Stimulated activated naive CD8-positive, alpha-beta T cell treated with anti-CD3 and anti-CD28 coated beads, Interleukin-15, Interleukin-2, amounts not matched to agents 100 ng/mL and 50 ng/mL, for 24 hours (primary cell): ENCODE results near the gene OSBPL5.

ENCODE experiments used
- H3K27ac Mint-ChIP-seq: one replicate; pipeline ENCODE4 v1.8.0; 2021; ENCODE audit warnings: mild to moderate bottlenecking, mixed read lengths
- H3K27me3 Mint-ChIP-seq: one replicate; pipeline ENCODE4 v1.8.0; 2021; ENCODE audit warnings: mixed read lengths
- H3K36me3 Mint-ChIP-seq: one replicate; pipeline ENCODE4 v1.8.0; 2021; ENCODE audit warnings: low read depth, mixed read lengths
- H3K4me1 Mint-ChIP-seq: one replicate; pipeline ENCODE4 v1.8.0; 2021; ENCODE audit warnings: low read depth, mixed read lengths
- H3K4me3 Mint-ChIP-seq: one replicate; pipeline ENCODE4 v1.8.0; 2021; ENCODE audit warnings: mild to moderate bottlenecking, mixed read lengths
- H3K9me3 Mint-ChIP-seq: one replicate; pipeline ENCODE4 v1.8.0; 2021; ENCODE audit warnings: mixed read lengths

Gene OSBPL5

DNA sequence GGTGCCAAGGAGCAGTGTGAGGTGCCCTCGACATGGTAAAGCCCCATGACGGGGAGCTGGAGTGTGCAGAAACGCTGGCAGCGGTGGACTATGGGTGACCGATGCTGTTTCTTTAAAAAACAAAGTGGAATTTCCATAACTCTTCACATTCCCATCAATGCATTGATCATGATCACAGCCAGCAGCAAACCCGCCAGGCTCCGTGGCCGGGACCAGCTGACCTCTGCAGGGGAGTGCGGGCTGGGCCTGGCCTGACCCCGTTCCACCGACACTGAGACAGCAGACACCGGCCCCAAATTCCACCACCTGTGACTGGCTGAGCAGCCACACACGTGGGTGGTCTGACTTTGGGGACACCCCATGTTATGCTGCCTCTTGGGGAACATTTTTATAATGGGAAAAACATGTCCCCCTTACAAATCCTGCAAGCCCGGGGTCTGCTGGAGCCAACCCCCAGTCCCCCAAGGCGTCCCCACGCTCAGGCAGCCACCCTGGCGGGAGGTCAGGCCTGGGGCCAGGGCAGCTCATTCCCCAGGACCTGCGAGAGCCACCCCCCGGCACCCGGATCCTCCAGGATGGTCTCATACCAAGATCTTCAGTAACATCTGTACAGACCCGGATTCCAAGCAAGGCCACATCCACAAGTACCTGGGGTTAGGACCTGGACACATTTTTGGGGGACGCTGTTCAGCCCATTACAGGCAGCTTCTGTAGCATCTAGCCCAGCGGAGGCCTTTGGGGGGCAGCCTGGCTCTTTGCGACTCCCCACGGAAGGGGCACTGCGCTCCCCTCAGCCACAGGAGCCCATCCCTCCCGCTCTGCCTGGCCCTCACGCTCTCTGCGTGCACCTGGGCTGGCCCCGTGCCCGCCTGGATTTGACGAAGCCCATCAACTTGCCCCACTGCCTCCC is 20.6 kb downstream of the OSBPL5 start:
- Mint-ChIP-seq H3K4me3 (no peak overlapping the region), H3K27ac (no peak overlapping the region), H3K27me3 (no peaks in the 10 kb centered on the region), H3K9me3 (no peaks in the 10 kb centered on the region), H3K36me3 (no peaks in the 10 kb centered on the region), H3K4me1 (no peaks in the 10 kb centered on the region)

DNA sequence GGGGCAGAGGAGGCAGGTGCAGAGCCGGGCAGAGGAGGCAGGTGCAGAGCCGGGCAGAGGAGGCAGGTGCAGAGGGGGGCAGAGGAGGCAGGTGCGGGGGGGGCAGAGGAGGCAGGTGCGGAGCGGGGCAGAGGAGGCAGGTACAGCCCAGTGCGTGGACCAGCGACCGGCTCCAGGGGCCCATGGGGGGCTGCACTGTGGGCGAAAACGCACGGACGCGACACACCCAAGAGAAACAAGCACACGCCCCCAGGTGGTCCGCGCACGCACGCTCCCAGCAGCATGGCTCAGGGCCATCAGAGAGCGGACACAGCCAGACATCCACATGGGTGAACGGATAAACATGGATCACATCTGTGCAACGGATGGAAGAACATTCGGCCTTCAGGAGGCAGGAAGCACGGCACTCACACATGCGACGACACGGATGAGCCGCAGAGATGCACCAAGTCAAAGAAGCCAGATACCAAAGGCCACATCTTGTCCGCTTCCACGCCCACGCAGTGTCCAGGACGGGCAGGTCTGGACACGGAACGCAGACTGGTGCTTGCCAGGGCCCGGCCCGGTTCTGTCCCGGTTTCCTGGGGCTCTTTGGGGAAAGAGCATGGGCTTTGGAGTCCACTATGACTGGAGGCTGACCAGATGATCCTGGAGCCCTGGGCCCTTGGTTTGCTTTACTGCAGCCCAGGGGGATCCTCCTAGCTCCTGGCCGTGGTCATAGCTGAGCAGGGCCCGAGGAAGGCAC is 21.8 kb downstream of the OSBPL5 start:
- no peak overlapping the region for H3K4me3 Mint-ChIP-seq
- H3K4me1 Mint-ChIP-seq, result no peaks in the 10 kb centered on the region
- no peaks in the 10 kb centered on the region for H3K9me3 Mint-ChIP-seq
- H3K27ac Mint-ChIP-seq, result no peak overlapping the region
- no peaks in the 10 kb centered on the region for H3K27me3 Mint-ChIP-seq
- no peaks in the 10 kb centered on the region for H3K36me3 Mint-ChIP-seq

DNA sequence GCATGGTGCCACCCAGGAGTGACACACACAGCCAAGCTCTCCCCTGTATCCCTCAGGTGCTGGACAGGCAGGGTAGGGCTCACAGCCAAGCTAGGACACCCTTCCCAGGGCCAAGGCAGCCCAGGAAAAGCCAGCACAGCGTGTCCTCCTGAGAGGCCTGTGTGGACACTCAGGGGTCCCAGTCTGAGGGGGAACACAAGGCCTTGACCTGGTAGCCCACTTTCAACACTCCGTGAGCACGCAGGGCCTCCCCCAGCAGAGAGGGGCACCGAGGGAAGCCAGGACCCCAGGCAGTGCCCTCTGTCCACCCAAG is 24.9 kb downstream of the OSBPL5 start:
- no peaks in the 10 kb centered on the region for H3K27me3 Mint-ChIP-seq
- no peak overlapping the region for H3K27ac Mint-ChIP-seq
- no peak overlapping the region for H3K4me3 Mint-ChIP-seq
- H3K4me1 Mint-ChIP-seq, result peaks cover 18% of the 10 kb centered on the region
- H3K36me3 Mint-ChIP-seq, result no peaks in the 10 kb centered on the region
- H3K9me3 Mint-ChIP-seq, result no peaks in the 10 kb centered on the region

DNA sequence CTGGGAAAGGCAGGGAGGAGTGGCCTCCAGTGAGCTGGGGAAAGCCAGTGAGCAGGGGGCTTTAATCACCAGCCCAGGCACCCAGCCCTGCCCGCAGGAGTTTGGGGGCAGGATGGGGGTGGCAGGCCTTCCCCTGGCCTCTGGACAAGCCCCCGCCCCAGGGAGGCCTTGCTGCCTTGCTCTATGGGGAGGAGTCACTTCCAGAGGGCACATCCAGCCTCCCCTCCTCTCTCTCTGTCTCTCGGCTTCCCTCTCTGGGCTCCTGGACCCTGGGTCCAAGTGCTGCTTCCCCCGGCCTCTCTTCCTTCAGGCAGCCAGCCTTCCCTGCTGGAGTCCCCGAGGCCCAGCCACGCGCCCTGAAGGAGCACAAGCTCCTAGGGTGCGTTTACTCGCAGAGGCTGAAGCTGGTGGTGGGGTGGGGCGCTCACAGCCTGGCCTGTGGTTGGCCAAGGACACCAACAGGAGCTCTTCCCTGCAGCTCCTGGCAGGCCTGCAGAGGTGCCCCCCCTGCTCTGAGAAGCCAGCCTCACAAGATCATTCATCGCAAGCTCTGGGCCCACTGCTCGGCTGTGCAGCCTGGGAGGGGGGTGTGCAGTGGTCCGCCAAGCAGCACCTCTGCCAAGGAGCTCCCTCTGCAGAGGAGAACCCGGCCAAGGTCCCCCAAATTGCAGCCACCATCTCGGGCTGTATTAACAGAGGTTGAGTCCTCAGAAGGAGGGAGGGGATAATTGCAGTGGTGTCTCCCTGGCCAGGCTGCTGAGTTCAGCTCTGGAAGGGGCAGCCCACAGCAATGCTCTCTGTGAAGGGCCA is 25.4 kb downstream of the OSBPL5 start:
- Mint-ChIP-seq H3K4me1 (peaks cover 19% of the 10 kb centered on the region), H3K27ac (no peak overlapping the region), H3K27me3 (no peaks in the 10 kb centered on the region)

DNA sequence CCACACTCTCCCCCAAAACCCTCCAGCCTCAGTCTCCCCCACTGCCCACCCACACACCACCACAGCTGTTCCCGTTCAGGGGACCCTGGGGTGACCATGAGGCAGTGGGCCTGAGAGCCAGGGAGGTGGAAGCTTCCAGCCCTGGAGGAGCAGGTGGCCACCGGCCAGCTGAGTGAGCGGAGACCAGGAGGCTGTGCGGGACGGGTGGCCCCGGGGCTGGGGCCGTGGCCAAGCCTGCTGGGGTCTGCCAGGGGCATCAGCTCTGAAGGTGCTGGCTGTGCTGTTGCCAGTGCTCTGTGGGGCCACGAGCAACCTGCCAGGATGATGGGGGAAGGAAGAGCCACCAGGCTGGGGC is 26.0 kb downstream of the OSBPL5 start:
- no peak overlapping the region for H3K4me3 Mint-ChIP-seq
- H3K27ac Mint-ChIP-seq, result no peak overlapping the region
- no peaks in the 10 kb centered on the region for H3K27me3 Mint-ChIP-seq
- peaks cover 19% of the 10 kb centered on the region for H3K4me1 Mint-ChIP-seq
- H3K36me3 Mint-ChIP-seq, result no peaks in the 10 kb centered on the region
- no peaks in the 10 kb centered on the region for H3K9me3 Mint-ChIP-seq

More for the DNA sequence above, 25.4 kb downstream of the OSBPL5 start:
- H3K9me3 Mint-ChIP-seq, result no peaks in the 10 kb centered on the region
- H3K36me3 Mint-ChIP-seq, result no peaks in the 10 kb centered on the region
- H3K4me3 Mint-ChIP-seq, result no peak overlapping the region

DNA sequence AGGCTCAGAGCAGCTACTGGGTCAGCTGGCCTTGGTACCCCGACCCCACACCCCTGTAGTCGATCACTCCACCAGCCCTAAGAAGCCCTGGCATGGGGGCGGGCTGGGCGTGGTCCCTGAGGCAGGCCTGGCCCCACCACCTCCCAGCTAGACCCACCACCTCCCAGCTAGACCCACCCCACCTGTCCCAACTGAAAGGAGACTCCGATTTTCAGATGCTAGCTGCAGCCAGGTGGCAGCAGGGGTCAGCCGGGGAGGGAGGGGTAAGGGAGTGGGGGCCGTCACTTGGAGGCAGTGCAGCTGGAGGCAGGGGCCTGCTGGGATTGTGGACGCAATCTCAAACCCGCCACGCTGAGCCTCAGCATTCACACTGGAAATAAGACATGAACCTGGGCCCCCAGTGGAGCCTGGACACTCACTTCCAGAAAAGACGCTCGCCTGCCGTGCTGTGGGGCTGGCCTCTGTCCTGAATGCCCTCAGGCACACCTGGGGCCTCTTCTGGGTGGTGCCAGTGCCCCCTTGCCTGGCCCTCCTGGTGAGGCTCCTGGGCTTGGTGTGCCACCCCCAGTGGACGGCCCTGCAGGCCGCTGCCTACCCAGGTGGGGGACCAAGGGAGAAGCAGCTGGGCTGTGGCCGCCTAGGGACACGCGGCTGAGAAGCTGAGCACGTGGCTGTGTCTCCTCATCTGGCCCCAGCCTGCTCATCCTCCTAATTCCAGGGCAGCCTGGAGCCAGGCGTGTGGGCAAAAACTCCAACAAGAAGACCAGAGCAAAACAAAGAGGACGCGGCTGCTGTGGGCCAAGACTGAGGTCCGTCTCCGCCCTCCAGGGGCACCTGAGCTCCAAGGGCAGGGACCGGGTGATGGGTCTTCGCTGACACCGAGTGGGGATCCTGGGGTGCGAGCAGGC is 26.7 kb downstream of the OSBPL5 start:
- H3K4me1 Mint-ChIP-seq, result peaks cover 19% of the 10 kb centered on the region
- no peak overlapping the region for H3K27ac Mint-ChIP-seq
- no peak overlapping the region for H3K4me3 Mint-ChIP-seq
- no peaks in the 10 kb centered on the region for H3K27me3 Mint-ChIP-seq
- no peaks in the 10 kb centered on the region for H3K36me3 Mint-ChIP-seq
- H3K9me3 Mint-ChIP-seq, result no peaks in the 10 kb centered on the region

DNA sequence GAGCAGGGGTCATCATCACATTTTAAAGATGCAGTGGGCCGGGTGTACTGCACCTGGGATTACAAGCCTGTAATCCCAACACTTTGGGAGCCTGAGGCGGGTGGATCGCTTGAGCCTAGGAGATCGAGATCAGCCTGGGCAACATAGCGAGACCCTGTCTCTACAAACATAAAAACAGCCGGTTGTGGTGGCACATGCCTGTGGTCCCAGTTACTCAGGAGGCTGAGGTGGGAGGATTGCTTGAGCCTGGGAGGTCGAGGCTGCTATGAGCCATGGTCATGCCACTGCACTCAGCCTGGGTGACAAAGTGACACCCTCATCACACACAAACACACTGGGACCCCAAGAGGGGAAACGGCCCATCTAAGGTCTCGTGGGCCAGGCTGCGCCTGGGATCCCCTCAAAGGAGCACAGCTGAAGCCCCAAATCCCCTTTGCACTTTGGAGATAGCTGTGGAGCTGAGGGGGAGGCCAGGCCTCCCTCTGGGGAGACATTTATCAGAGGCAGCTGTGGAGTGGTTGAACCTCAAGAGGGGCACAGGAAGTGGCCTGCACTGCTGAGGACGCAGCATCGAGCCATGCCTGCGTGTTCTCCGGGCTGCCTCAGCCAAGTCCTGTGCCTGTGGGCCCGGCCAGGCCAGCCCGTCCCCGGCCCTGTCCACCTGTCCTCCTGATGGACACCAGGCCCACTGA is 27.5 kb downstream of the OSBPL5 start:
- H3K36me3 Mint-ChIP-seq, result no peaks in the 10 kb centered on the region

DNA sequence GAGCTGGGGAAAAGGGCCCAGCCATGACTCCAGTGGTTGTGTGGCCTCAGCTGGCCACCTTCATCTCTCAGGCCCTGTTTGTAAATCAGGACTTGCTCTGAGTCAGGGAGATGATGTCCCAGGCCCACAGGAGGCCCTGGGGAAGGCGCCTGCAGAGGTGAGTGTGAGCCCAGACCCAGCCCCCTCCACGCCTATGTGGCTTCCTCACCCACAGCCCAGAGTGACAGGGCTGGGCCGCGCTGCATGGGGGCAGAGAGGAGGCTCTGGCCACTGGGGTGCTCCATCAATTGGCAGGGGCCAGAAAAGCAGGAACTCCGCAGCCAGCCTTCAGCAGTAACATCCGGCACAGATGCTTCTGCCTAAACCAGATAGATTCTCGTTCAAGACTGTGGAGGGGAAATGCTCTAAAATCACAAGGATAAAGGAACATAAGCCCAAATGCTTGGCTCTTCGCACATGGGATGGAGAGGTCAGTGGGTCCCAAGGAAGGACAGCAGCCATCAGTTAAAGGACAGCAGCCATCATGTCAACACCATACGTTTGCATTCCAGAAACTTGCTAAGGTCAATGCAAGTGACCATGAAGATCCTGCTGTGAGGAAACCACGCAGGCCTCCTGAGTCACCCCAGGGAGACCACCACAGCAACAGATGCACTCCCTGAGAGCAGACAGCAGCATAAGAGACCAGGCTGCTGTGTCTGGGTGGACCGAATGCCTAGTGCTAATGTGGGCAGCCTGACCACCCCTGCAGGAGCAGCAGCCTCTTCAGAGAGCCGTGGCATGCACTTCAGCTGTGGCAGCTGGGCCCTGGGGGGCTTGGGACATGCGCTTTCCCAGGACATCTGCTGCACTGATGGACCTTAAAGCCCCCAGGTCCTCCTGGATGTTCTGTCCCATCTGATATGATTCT is 28.3 kb downstream of the OSBPL5 start:
- Mint-ChIP-seq H3K4me3 (no peak overlapping the region), H3K4me1 (peaks cover 19% of the 10 kb centered on the region), H3K9me3 (no peaks in the 10 kb centered on the region), H3K27me3 (no peaks in the 10 kb centered on the region), H3K27ac (no peak overlapping the region), H3K36me3 (no peaks in the 10 kb centered on the region)

More for the DNA sequence above, 27.5 kb downstream of the OSBPL5 start:
- H3K4me1 Mint-ChIP-seq, result peaks cover 19% of the 10 kb centered on the region
- no peak overlapping the region for H3K27ac Mint-ChIP-seq
- no peaks in the 10 kb centered on the region for H3K27me3 Mint-ChIP-seq
- H3K4me3 Mint-ChIP-seq, result no peak overlapping the region
- no peaks in the 10 kb centered on the region for H3K9me3 Mint-ChIP-seq

DNA sequence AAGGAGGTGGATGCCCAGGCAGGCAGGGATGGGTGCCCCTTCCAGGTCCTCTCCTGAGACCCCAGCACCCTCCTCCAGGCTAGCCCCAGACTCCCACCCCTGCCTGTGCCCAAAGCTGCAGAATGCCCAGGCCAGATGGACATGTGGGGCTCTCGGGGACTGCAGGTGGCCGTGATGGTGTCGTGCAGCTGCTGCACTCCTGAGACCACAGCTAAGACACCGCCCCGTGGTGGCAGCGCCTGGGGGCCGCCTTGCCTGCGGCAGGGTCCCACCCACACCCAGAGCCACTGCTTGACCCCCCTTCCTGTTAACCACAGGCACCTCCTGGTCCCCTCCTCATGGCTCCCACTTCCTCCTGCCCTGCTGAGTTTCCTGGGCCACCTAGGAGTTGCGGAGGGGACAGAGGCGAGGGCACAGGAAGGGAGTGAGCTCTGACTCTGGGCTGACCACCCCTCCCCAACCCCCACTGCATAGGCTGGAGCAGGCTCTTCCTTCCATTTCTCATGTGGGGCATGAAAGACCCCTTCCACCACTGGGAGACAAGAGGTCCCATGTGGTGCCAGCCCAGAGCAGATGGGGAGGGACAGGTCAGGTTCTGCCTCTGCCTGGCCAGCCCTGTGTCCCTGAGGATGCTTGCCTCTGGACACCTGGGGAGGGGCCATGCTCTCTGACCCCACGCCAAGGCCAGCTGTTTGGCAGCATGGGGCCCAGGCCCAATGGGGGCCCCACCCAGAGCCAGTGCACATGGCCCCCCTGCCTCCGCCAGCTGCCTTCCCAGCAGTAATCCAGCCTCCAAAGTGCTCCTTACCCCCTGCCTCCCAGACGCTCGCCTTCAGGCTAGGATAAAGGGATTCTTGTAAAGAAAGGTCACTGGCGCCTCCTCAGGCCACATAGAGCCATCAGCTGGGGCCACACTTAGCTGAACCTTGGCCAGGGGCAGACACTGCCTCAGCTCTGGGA is 29.3 kb downstream of the OSBPL5 start:
- no peak overlapping the region for H3K27ac Mint-ChIP-seq
- no peaks in the 10 kb centered on the region for H3K9me3 Mint-ChIP-seq
- H3K4me1 Mint-ChIP-seq, result peaks cover 19% of the 10 kb centered on the region
- no peaks in the 10 kb centered on the region for H3K27me3 Mint-ChIP-seq
- H3K4me3 Mint-ChIP-seq, result no peak overlapping the region
- H3K36me3 Mint-ChIP-seq, result no peaks in the 10 kb centered on the region

DNA sequence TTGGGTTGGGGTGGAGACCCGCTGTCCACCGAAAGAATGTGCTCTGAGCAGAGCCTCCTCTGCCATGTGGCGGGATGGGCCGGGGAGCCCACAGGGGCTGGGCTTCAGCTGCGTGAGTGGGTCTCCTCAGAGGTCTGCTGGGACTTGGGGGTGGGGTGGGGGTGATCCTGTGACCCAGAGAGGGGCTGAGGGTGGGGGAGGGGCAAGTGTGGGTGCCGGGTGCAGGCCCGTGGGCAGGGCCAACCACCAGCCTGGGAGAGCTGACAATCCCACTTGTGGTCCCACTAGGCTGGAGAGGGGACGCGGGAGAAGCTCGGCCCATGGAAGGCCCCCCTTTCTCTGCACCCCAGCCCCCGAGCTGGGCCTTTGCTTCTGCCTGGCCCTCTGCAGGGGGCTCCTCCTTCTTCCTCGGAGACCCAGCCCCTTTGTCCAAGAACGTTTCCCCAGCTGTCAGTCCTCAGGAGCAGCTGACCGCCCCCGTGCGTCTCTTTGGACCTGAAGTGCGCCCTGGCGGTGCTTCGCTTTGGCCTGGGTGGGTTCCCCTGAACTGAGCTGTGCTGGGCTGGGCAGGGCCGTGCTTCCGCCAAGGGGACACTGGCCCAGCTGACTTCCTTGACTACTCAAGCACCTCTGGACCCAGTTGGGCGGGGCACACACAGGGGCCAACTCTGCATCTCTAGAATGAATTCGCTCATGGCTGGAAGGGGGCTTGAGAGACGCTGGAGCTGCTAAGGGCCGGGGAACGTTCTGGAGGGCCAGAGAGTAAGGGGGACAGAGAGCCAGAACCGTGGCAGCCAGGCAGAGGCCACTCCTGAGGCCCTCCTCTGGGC is 30.2 kb downstream of the OSBPL5 start:
- peaks cover 19% of the 10 kb centered on the region for H3K4me1 Mint-ChIP-seq
- no peak overlapping the region for H3K4me3 Mint-ChIP-seq
- no peaks in the 10 kb centered on the region for H3K9me3 Mint-ChIP-seq
- H3K36me3 Mint-ChIP-seq, result no peaks in the 10 kb centered on the region
- no peak overlapping the region for H3K27ac Mint-ChIP-seq
- no peaks in the 10 kb centered on the region for H3K27me3 Mint-ChIP-seq

DNA sequence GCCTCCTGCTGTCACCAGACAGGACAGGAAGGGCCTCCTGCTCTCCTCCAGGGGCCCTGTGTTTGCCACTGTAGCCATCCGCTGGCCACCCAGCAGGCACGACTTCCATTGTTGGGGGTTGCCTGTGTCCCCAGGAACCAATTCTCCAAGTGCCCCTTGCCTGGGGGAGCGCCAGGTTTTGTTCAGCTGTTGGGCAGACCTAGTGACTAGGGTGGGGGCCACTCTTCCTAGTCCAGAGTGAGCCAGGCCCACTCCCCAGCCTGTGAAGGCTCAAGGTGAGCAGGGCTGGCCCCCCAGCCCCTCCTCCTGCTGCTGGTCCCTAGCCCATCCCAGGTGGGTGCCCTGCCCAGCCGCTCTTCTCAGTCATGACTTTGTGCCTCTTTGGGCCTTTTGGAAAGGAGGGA is 30.9 kb downstream of the OSBPL5 start:
- H3K27ac Mint-ChIP-seq, result no peak overlapping the region
- no peak overlapping the region for H3K4me3 Mint-ChIP-seq
- H3K36me3 Mint-ChIP-seq, result no peaks in the 10 kb centered on the region
- H3K4me1 Mint-ChIP-seq, result peaks cover 19% of the 10 kb centered on the region
- no peaks in the 10 kb centered on the region for H3K9me3 Mint-ChIP-seq
- H3K27me3 Mint-ChIP-seq, result no peaks in the 10 kb centered on the region
